Inferior parietal cortex (tissue), 1 donor: ENCODE measurements around the gene CACFD1.

Experiments
- DNase-seq: peaks from one replicate; pipeline ENCODE4 v3.0.0-alpha.2; 2016; ENCODE audit errors: extremely low spot score

Gene CACFD1

DNA sequence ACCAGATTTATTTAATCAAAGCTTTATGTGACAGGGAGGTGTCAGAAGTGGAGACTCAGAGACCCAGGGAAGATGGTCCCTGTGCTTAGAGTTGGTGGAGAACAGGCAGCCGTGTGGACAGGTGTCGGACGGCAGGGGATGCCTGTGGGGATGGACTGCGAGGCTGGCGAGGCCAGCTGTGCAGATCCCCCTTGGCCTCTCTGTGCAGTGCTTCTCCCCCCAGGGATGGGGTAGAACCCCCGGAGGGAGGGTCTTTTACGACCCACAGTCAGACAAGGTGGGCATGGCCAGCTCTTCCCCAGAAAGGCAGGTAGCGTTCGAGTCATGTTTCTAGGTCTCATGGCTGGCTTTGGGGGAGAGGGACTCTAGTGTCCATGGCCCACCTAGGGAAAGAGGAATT lies 23.8 kb downstream of the CACFD1 start:
- no peak for DNase-seq

DNA sequence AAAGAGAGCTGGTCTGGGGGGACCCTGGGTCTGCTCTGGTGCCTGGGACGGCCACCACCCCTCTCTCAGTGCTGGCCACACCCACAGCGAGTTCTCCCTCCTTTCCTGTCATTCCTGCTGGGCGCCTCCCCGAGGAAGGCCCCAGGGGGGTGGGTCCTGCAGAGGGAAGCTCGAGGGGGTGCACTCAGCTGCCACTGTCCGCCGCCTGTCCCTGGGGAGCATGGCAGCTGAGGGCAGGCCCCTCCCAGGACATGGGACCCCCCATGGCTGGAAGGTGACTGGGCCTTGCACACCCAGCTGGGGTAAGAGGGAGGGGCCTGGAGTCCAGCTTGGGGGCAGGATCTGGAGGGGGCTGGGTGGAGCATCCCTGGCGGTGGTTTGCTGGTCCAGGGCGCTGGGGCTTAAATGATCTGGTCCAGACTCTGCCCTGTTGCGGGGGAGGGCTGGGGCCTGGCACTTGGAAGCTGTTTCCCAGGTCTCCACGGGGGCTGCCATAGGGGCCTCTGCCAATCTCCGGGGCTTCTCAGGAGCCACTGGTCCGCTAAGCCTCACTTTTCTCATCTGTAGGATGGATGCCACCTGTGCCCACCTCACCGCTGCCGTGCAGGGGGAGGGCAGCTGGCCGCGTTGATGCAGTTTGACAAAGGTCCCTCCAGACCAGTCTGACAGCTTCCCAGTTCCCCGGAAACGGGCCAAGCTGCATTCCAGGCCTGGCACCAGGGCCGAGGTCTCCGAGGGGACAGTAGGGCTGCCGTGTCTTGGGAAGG lies 25.1 kb downstream of the CACFD1 start:
- no peak for DNase-seq

DNA sequence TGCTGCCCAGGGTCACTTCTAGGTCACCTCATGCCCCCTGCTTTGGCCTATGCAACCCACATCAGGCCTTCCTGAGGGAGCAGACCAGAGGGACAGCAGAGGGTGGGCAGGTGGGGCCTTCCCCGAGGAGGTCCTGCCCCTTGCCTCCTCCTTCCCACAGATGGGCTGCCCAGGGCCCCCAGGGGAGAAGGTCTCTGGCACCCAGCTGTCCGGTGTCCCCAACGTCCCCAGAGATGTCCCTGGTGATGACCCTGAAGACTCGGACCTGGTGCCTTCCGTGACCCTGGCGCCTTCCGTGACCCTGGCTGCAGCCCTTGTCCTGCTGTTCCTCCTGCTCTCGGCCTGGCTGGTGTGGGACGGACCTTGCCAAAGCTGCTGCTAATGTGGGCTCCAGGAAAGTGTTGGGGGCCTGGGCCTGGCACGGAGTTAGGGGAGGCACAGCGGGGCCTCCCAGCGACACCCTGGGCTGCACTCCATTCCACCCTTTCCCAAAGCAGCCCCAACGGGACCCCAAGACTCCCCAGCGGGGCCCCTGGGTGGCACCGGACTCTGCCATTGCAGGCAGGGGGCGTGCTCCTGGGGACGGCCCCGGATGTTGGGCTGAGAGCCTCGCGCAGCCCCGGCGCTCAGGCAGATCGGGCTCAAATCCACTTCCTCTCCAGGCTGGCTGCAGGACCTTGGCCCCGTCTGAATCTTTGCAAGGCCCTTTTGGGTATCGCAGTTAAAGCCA lies 25.9 kb downstream of the CACFD1 start:
- no peak for DNase-seq

DNA sequence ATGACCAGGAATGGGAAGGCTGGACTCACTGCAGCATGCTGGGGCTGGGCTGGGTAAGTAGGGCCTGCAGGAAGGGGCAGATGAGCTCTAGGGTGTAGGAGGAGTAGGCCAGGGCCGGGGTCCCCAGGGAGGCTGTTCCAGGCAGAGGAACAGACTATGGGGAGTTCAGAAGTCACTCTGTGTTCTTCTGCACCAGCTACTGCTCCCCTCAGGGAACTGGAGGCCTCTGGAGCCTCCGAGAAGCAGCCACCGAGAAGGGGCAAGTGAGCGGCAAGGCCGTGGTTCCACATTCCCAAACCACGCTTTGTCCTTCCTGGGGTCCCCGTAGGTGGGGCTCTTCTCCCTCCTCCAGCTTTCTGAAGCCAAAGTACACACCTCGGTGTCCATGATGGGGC lies 27.6 kb downstream of the CACFD1 start:
- no peak for DNase-seq

DNA sequence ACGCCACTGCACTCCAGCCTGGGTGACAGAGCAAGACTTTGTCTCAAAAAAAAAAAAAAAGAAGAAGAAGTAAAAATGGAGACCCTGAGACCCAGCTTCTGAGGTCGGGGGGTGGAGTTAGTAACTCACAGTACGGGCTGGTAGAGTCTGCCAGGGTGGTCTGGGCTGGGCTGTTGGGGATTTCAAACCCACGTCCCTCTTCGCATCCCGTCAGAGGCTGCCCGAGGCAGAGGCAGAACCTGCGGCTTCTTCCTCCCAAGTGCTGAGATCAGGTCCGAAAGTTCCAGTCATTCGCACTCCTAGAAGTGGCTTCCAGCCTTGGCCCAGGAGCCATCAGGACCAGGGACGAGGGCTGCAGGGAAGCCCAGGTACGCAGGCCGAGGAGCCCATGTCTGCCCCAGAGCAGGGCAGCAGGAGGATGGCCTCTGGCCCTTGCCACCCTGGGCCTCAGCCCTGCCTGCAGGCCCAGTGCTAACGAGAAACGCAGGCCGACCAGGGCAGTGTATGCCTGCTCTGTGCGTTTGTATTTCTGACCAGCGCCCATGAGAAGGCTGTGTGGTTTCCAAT lies 29.0 kb downstream of the CACFD1 start:
- no peak for DNase-seq

DNA sequence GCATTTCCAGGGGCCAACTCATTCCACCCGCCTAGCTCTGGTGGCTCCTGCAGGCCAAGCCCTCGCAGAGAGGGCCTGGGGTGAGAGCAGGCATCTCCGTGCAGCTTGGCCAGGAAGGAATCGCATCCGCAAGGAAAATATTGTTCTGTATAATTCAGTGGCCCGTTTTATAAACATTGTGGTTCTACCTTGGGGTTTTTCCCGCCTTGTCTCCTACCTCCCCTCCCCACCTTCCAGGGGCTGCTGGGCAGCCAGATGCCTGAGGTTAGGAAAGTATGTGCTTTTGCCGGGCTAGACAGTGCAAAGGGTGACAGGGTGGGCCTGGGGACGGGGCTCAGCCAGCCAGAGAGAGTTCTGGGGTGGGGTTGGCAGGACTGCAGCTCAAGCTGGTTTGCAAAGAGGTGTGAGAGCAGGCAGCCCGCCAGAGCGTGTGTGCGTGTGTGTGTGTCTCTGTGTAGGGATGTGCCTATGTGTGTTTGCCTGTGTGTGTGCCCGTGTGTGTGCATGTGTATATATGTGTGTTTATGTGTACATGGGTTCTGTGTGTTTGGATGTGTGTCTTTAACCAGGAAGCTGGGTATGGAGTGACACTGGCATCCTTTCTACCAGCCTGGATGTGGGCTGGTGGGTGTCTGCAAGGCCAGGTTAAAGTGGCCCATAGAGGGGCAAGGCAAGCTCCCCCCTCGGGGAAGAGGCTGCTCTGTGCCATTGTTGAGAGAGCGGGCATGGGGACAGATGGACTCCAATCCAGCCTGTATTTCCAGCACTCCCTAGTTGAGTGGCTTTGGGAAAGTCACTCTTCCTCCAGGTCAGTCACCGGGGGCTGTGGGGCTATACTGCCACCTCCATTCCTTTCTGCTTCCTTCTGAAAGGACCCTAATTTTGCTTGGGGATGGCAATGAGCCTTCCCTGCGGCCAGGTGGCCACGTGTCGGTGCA lies 29.7 kb downstream of the CACFD1 start:
- no peak for DNase-seq

DNA sequence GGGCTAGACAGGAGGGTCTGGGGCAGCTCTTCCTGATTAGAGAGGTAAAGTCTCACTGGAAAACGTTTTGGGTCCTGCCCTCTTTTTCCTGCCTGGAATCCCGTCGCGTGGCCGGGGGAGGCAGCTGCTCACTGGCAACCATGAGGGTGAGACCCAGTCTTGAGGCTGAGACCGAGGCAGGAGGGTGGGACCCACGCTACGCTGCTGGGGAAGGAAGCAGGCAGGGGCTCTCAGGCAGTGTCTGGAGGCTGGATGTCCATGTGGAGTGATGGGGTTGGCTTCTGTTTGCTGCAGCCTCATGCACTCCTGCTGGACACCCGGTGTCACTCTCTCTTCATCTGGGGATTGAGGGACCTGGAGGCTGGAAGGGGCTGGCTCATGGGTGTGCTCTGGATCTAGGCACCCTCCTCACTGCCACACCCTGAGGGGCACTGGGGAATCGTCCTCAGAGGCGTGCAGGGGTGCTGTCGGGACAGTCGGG lies 30.5 kb downstream of the CACFD1 start:
- DNase-seq: no peak

DNA sequence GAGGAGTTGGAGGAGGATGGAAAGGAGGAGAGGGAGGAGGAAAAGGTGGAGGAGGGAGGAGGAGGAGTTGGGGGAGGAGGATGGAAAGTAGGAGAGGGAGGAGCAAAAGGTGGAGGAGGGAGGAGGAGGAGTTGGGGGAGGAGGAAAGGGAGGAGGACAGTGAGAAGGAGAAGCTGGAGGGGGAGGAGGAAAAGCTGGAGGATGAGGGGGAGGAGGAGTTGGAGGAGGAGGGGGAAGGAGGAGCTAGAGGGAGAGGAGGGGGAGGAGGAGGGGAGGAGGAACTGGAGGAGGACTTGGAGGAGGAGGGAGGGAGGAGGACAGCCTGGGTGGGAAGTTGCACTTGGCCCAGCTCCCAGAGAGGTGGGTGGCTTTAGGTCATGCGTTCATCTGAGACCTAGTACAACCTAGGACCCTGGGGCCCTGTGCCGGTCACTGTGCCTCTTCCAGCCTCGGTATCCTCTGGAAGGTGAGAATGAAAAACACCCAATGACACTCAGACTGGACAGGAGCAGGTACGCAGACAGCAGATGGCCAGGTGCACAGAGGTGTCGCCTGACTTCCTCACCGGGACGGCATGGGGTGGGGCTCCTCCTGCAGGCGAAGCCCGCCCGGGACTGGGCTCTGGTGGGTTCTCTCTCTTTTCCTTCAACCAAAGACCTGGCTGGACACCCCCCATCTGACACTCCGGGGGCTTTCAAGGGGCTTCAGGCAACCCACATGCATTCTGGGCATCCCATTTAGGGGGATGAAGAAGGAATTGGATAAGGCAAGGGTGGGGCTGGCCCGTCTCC lies 31.3 kb downstream of the CACFD1 start:
- DNase-seq: no peak

DNA sequence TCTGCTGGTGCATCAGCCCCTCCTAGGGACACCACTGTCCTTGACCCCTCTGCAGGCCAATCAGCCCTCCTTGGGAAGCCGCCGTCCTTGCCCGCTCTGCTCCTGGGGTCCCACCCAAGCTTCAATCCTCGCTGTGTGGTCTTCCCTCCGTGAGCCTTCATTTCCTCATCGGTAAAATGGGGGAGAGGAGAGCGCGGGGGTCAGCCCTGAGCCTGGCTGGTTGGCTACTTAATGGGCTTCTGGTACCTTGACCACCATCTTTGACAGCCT lies 31.8 kb downstream of the CACFD1 start:
- DNase-seq: no peak

DNA sequence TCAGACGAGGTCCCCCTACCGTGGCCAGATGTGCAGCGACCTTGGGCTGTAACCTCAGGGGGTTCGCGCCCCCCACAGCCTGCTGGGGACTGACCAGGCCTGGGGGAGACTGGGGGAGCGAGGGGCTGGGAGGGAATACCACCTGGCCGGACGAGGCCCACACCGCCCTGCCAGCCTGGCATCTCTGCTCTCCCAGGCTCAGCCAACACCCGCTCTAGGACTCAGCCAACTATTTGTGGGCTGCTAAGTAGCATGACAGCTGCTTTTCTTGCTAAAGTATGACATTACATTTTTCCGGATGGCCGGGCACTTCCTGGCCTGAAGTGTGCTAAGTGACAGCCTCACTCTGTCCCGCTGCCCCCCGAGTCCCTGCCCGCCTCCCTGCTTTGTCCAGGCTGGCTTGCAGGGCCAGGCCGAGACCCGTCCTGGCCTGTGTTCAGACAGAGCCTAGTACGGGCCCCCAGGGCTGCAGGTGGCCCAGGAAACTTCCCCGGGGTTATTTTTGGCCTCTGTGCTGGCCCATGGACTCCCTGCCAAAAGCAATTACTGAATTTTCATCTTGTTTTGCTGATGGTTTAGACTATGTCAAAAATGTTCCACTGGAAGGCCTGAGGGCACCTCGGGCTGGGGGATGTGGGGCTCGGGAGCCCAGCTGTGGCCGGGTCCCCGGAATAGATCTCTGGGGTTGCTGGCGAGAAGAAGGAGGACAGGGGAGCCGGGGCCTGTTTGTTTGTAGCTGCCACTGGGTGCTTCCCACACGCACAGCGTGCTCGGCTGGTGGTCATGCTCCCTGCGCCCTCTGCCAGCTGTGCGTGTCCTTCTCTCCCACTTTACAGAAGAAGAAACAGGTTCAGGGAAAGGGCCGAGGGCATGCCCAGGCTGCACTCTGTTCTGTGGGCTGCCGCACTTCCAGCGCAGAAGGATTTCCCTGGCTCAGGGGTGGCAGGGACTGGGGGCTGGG lies 32.6 kb downstream of the CACFD1 start:
- no peak for DNase-seq

DNA sequence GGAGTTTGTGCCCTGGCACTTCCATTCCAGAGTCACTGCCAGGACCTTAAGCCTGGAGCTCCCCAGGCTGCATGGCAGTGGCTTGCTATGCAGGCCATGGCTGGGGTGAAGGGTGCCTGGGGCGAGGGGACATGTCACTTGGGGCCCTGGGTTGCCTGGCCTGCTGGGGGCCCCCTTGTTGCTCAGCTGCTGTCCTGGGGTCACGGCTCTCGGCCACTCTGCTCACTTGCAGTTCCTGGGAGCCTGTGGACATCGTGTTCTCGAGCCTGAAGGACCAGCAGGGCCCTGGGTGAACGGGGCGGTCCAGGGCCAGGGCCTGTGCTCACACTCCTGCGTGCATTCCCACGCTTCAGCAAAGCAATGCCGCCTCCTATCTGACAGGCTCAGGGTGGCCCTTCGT lies 33.6 kb downstream of the CACFD1 start:
- no peak for DNase-seq

DNA sequence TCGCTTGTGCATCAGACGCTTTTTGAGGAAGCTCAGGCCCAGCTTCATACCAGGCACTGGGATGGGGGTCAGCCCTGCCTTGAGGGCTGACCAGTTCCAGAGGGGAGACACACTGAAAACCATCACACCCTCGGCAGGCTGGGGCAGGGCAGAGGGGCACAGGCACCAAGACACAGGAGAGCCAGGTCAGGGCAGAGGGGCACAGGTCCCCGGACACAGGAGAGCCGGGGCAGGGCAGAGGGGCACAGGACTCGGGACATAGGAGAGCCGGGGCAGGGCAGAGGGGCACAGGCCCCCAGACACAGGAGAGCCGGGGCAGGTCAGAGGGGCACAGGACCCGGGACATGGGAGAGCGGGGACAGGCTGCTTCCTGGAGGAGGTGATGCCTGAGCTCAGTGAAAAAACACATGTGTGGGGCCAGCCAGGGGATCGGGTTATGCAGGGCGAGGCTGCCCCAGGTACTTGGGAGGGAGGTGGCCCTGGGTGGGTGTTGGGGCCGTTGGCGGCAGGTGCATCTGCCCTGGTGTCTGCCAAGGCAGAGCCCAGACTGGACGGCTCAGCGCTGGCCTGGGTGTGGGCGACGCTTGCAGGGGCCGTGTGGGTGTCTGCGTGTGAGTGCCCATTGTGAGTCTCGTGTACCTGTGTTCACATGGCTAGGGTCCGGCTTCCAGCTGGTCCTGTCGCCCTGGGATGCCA lies 34.2 kb downstream of the CACFD1 start:
- no peak for DNase-seq

DNA sequence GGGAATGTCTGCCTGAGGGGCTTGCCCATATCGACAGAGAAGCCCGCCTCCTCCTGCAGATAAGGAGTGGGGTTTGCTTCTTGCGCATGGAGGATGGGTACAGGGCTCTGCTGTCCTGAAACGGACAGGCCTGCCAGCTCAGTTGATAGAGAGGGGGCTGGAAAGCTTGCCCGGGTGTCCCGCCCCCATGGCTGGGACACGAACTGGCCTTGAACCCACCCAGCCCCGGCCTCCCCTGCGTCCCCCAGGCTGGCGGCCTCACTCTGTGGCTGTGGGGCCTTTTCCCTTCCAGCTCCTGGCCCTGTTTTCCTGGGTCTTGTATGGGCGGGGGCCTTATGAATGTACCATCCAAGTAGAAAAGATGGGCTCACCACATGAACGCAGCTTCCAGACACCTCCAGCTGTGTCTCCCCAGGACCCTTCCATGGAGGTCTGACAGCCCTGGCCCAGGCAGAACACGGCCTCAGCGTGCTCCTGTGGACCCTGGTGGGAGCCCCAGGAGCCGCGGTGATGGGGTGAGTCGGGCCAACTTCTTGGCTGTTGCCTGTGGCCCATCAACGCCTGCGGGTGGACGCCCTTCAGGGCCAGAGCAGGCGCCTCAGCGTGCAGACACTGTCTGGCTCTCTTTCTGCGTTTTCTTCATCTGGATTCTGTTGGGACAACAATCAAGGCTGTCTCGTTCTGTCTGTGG lies 35.0 kb downstream of the CACFD1 start:
- DNase-seq: no peak

DNA sequence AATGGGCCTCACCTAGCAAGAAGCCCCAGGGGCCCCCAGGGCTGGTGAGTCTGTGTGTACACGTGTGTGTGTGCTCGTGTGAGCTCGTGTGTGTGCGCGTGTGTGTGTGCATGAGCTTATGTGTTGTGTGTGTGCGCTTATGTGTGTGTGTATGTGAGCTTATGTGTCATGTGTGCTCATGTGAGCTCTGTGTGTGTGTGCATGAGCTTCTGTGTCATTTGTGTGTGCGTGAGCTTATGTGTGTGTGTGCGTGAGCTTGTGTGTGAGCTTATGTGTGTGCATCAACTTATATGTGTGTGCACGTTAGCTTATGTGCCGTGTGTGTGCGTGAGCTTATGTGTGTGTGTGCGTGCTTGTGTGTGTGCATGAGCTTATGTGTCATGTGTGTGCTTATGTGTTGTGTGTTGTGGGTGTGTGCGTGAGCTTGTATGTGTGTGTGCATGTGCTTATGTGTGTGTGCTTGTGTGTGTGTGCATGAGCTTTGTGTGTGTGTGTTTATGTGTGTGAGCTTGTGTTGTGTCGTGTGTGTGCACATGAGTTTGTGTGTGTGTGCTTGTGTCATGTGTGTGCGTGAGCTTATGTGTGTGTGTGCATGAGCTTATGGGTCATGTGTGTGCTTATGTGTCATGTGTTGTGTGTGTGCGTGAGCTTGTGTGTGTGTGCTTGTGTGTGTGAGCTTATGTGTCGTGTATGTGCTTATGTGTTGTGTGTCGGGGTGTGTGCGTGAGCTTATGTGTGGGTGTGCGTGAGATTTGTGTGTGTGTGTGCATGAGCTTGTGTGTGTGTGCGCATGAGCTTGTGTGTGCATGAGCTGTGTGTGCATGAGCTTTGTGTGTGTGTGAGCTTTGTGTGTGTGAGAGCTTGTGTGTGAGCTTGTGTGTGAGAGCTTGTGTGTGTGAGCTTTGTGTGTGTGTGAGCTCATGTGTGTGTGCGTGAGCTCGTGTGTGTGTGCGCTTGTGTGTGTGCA lies 35.8 kb downstream of the CACFD1 start:
- no peak for DNase-seq

DNA sequence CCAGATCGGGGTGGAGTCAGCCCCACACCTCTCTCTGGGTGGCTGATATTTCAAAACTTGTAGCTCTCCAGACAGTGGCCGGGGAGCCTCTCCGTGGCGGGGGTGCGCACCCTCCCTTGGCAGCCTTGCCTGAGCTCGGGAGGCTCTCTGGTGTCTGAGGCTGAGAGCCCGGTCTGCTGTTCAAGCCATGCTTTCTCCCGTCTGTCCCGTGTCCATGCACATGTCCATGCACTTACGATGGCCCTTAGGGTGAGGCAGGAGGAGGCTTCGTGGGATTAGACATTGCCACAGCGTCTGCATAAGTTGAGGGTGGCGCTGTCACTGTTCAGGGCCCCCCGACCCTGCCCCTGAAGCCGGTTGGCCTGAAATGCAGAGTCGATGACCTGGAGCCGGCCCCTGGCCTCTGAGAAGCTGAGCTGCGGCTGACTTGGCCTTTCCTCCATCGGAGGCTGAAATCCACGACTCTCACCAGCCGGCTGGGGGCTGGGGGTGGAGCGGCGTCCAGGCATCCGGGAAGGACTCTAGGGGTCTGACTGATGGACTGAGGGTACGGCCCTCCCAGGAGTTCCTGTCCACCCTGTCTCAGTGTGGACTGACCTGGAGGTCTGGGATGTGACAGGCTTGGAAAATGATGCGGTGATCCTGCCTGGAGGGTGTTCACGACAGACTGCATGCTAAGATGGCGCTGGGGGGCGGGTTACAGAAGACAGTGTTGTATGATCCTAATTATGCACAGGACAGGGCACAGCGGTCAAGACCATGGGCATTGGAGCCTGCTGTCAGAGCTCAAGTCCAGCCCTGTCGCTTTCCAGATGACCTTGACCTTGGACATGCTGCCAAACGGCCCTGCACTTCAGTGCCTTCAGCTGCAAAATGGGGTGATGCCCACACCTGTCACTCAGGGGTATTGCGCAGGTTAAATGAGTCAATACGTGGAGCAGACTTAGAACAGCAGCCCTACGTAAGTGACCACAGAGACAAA lies 37.4 kb downstream of the CACFD1 start:
- no peak for DNase-seq

DNA sequence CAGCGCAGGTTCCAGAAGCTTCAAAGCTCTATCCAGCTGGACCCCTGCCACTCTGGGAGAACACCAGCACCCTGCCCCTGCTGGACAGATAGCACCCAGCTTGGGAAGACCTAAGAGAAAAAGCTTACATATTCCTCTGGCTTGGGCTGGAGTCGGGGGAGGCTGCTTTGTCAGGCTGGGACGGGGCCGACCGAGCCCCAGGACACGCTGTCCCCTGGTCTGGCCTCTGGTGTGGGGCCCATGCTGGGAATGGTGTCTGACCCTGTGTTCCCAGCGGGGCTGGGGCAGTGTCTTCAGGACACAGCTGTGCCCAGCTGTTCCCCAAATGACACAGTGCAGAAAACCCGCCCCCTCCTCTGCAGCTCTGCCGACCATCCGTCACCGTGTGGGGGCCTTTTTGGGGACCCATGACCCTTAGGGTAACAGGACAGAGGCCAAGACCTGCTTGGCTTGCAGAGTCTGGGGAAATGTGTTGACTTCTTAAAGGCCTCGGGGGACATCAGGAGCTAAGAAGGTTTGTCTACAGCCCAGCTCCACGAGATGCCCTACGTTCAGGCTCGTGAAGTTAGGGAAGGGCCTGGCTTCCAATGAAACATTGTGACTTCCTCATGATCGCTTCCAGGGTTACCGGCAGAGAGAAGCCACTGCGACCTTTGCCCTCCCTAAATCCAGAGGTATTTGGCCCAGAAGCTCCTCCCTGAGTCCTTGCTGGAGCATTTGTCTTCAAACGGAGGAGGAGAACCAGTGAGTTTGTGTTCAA lies 39.5 kb downstream of the CACFD1 start:
- DNase-seq: no peak
